Measurements from ENCODE around the gene MCRIP2.
A peak's percentile ranks its signal among the peaks of the same experiment; 100 is the strongest.

MCRIP2 gene

GRCh38 chr16:649631-650030, 8.0 kb downstream of the MCRIP2 start:
- DNase-seq = no peak

GRCh38 chr16:651844-652243, 10.2 kb downstream of the MCRIP2 start:
- no peak for DNase-seq

- no peak for DNase-seq
These were observed 11.1 kb downstream of the MCRIP2 start for GRCh38 chr16:652454-653305.

- no peak for DNase-seq
These were observed 12.4 kb downstream of the MCRIP2 start for GRCh38 chr16:654034-654433.

GRCh38 chr16:657487-657886, 15.9 kb downstream of the MCRIP2 start:
- no peak for DNase-seq

- DNase-seq = no peak
These were observed 17.3 kb downstream of the MCRIP2 start for GRCh38 chr16:658679-659571.

GRCh38 chr16:659618-660017, 18.0 kb downstream of the MCRIP2 start:
- no peak for DNase-seq

- no peak for DNase-seq
These were observed 18.5 kb downstream of the MCRIP2 start for GRCh38 chr16:660132-660458.

GRCh38 chr16:660459-661183, 19.0 kb downstream of the MCRIP2 start:
- DNase-seq = peak; percentile 69

GRCh38 chr16:661184-661821, 19.7 kb downstream of the MCRIP2 start:
- DNase-seq = no peak

GRCh38 chr16:662095-662494, 20.5 kb downstream of the MCRIP2 start:
- no peak for DNase-seq

GRCh38 chr16:662597-662996, 21.0 kb downstream of the MCRIP2 start:
- no peak for DNase-seq

- DNase-seq = no peak
These were observed 24.9 kb downstream of the MCRIP2 start for GRCh38 chr16:666572-666971.

GRCh38 chr16:667113-667779, 25.6 kb downstream of the MCRIP2 start:
- DNase-seq = no peak

GRCh38 chr16:667780-668518, 26.3 kb downstream of the MCRIP2 start, which contains the start of gene RHOT2:
TSS of gene RHOT2 (plus strand) at chr16:668132. CDS start at chr16:668200, 68 bp downstream.
- DNase-seq = peak; percentile 92

GRCh38 chr16:668519-669171, 27.0 kb downstream of the MCRIP2 start:
- DNase-seq = no peak

- no peak for DNase-seq
These were observed 28.0 kb downstream of the MCRIP2 start for GRCh38 chr16:669666-670065.

GRCh38 chr16:670485-671352, 29.1 kb downstream of the MCRIP2 start:
- DNase-seq = no peak

- no peak for DNase-seq
These were observed 29.9 kb downstream of the MCRIP2 start for GRCh38 chr16:671353-672131.
